ENCODE results near the gene HCN3. TPM values are rescaled to one million over a fixed set of nuclear protein-coding genes. Genes with fewer than 3 reads are reported as not detected.

HCN3 gene
- total RNA-seq, 1 experiment from 2014 or later, result 11.3 TPM

- TF ChIP-seq CTCF (conservative IDR thresholded peaks at IDR 0.05; ENCODE audit: low read depth, low read length) (no peak), EZH2 (IDR thresholded peaks at IDR 0.05; ENCODE audit: borderline replicate concordance, low read depth, low read length, poor library complexity, severe bottlenecking) (no peak)
- H3K4me3 ChIP-seq (ENCODE audit: low read depth, low read length, poor library complexity, severe bottlenecking), result peak overlapping the region; percentile 54
- BruUV-seq (replicated peaks), result TSS peak; percentile 15
- H3K9me3 ChIP-seq (ENCODE audit: low read depth, low read length, poor library complexity, severe bottlenecking), result no peaks in the 10 kb centered on the region
- no peaks in the 10 kb centered on the region for H3K27me3 ChIP-seq (replicated peaks; ENCODE audit: insufficient read depth, low read depth, low read length, poor library complexity)
- POLR2A ChIA-PET (ENCODE audit: low non-redundant PET), result no interaction called here
- H3K36me3 ChIP-seq (ENCODE audit: insufficient read depth, low read length, poor library complexity, severe bottlenecking), result peaks cover 43% of the 10 kb centered on the region
- H3K4me1 ChIP-seq (ENCODE audit: insufficient read depth, low read length, poor library complexity, severe bottlenecking), result peaks cover 23% of the 10 kb centered on the region
- CTCF ChIA-PET, result interaction anchor here (0.6 to 1.3 kb wide), 2 partner anchors 21 to 69 kb away, joined by 4 to 11 read pairs; no protein-coding TSS in a partner anchor
- intact Hi-C loops (cut with micrococcal nuclease; ENCODE audit: unreplicated experiment), result loop anchor here (1.0 to 10.0 kb wide), 5 partner anchors 70 to 275 kb away; partner anchors contain the start of genes ASH1L, KRTCAP2, MTX1 and THBS3
- H3K27ac ChIP-seq (ENCODE audit: low read depth, low read length, poor library complexity, severe bottlenecking), result peak overlapping the region; percentile 53
- no peak for DNase-seq (ENCODE audit: low spot score)
Measured at GRCh38 chr1:155320252-155320651, 43.0 kb downstream of the HCN3 start.

- H3K36me3 ChIP-seq (ENCODE audit: insufficient read depth, low read length, poor library complexity, severe bottlenecking), result peaks cover 42% of the 10 kb centered on the region
- peaks cover 27% of the 10 kb centered on the region for H3K4me1 ChIP-seq (ENCODE audit: insufficient read depth, low read length, poor library complexity, severe bottlenecking)
- DNase-seq (ENCODE audit: low spot score), result peak; percentile 84
- no peak for TF ChIP-seq EZH2 (IDR thresholded peaks at IDR 0.05; ENCODE audit: borderline replicate concordance, low read depth, low read length, poor library complexity, severe bottlenecking)
- no peak for TF ChIP-seq CTCF (conservative IDR thresholded peaks at IDR 0.05; ENCODE audit: low read depth, low read length)
- intact Hi-C loops (cut with micrococcal nuclease; ENCODE audit: unreplicated experiment), result loop anchor here (1.0 to 10.0 kb wide), 5 partner anchors 71 to 274 kb away; partner anchors contain the start of genes ASH1L, KRTCAP2, MTX1 and THBS3
- H3K9me3 ChIP-seq (ENCODE audit: low read depth, low read length, poor library complexity, severe bottlenecking), result no peaks in the 10 kb centered on the region
- peak within 1 kb of the TSS; percentile 54 for H3K4me3 ChIP-seq (ENCODE audit: low read depth, low read length, poor library complexity, severe bottlenecking)
- no peaks in the 10 kb centered on the region for H3K27me3 ChIP-seq (replicated peaks; ENCODE audit: insufficient read depth, low read depth, low read length, poor library complexity)
- no TSS peak for BruUV-seq (replicated peaks)
- CTCF ChIA-PET, result interaction anchor here (1.3 kb wide), 1 partner anchor 70 kb away, joined by 4 read pairs; no protein-coding TSS in a partner anchor
- peak within 1 kb of the TSS; percentile 53 for H3K27ac ChIP-seq (ENCODE audit: low read depth, low read length, poor library complexity, severe bottlenecking)
- POLR2A ChIA-PET (ENCODE audit: low non-redundant PET), result no interaction called here
Measured at GRCh38 chr1:155320661-155321617, 43.7 kb downstream of the HCN3 start, which contains the start of gene RUSC1. RUSC1 (plus strand) TSS chr1:155320894; CDS start chr1:155321774, 880 bp downstream.

GRCh38 chr1:155321639-155322503 is 44.6 kb downstream of the HCN3 start:
- TF ChIP-seq CTCF (conservative IDR thresholded peaks at IDR 0.05; ENCODE audit: low read depth, low read length) (no peak), EZH2 (IDR thresholded peaks at IDR 0.05; ENCODE audit: borderline replicate concordance, low read depth, low read length, poor library complexity, severe bottlenecking) (no peak)
- POLR2A ChIA-PET (ENCODE audit: low non-redundant PET), result no interaction called here
- Histone ChIP-seq H3K4me1 (ENCODE audit: insufficient read depth, low read length, poor library complexity, severe bottlenecking) (peaks cover 27% of the 10 kb centered on the region), H3K27ac (ENCODE audit: low read depth, low read length, poor library complexity, severe bottlenecking) (no peak overlapping the region), H3K36me3 (ENCODE audit: insufficient read depth, low read length, poor library complexity, severe bottlenecking) (peaks cover 33% of the 10 kb centered on the region), H3K4me3 (ENCODE audit: low read depth, low read length, poor library complexity, severe bottlenecking) (peak overlapping the region; percentile 68), H3K27me3 (replicated peaks; ENCODE audit: insufficient read depth, low read depth, low read length, poor library complexity) (no peaks in the 10 kb centered on the region), H3K9me3 (ENCODE audit: low read depth, low read length, poor library complexity, severe bottlenecking) (no peaks in the 10 kb centered on the region)
- intact Hi-C loops (cut with micrococcal nuclease; ENCODE audit: unreplicated experiment), result loop anchor here (2.0 to 10.0 kb wide), 5 partner anchors 45 to 273 kb away; partner anchors contain the start of genes ASH1L, HCN3, KRTCAP2 and MTX1
- no TSS peak for BruUV-seq (replicated peaks)
- no peak for DNase-seq (ENCODE audit: low spot score)
- CTCF ChIA-PET, result interaction anchor here (0.5 to 2.7 kb wide), 6 partner anchors 47 to 771 kb away, joined by 4 to 28 read pairs (median 4); partner anchors contain the start of gene CLK2
